ENCODE measurements around the gene SERP2.

- no peak for TF ChIP-seq CTCF (IDR thresholded peaks at IDR 0.05)
- TF ChIP-seq POLR2A (IDR thresholded peaks at IDR 0.05; ENCODE audit: low read depth) = no peak
- no peak for TF ChIP-seq POLR2AphosphoS5 (IDR thresholded peaks at IDR 0.05)
Observed at GRCh38 chr13:44423824-44424223, 50.2 kb downstream of the SERP2 start.

Measured in esophagus muscularis mucosa (tissue), 3 donors.